GM23338 (cell line): ENCODE measurements around the gene ZC3H12C.

ENCODE experiments used
- ZNF114 ChIP-seq: fragments of 250-450 bp; sonication (Bioruptor Pico); IDR thresholded peaks from 2 replicates; pipeline ENCODE4 v1.5.0; 2020; ENCODE audit warnings: mild to moderate bottlenecking, moderate library complexity
- TF ChIP-seq, protein P1 (sequence below), 2 experiments: fragments of 200-600 bp in 1 of 2; sonication (generic) in 1 of 2; conservative IDR thresholded peaks; 2 replicates each; pipeline versions ENCODE4 v1.5.1 to v1.6.1; 2016 to 2017; ENCODE audit warnings: antibody characterized with exemption in 2 of 2, low read depth in 2 of 2, mild to moderate bottlenecking in 2 of 2, moderate library complexity in 1 of 2
- TF ChIP-seq, protein P2 (sequence below): IDR thresholded peaks from one replicate; pipeline ENCODE4 v1.6.1; 2018; ENCODE audit warnings: antibody characterized with exemption; ENCODE audit not compliant: unreplicated experiment
- TF ChIP-seq, protein P3 (sequence below): IDR thresholded peaks from 2 replicates; pipeline ENCODE4 v1.6.1; 2016; ENCODE audit warnings: antibody characterized with exemption

DNA sequence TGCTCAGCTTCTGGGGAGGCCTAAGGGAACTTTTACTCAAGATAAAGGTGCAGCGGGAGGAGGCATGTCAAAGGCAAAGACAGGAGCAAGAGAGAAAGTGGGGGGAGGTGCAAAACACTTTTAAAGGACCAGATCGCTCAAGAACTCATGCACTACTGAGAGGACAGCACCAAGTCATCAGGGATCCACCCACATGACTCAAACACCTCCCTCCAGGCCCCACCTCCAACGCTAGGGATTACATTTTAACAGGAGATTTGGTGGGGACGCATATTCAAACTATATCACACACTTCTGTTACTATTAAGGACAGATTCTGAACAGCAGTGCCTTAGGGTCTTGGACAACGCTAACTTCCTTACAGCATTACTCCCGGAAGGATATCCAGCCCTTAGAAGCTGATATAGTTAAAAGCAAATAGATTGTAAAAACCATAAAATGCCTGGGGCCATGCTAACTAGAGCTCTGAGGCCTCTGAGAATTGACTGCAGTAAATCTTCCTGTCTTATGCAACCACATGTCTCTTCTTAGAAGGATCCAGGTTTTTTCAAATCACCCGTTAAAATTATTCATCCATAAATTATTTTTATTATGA lies 16.7 kb upstream of the ZC3H12C start:
- TF ChIP-seq, protein P1, sequence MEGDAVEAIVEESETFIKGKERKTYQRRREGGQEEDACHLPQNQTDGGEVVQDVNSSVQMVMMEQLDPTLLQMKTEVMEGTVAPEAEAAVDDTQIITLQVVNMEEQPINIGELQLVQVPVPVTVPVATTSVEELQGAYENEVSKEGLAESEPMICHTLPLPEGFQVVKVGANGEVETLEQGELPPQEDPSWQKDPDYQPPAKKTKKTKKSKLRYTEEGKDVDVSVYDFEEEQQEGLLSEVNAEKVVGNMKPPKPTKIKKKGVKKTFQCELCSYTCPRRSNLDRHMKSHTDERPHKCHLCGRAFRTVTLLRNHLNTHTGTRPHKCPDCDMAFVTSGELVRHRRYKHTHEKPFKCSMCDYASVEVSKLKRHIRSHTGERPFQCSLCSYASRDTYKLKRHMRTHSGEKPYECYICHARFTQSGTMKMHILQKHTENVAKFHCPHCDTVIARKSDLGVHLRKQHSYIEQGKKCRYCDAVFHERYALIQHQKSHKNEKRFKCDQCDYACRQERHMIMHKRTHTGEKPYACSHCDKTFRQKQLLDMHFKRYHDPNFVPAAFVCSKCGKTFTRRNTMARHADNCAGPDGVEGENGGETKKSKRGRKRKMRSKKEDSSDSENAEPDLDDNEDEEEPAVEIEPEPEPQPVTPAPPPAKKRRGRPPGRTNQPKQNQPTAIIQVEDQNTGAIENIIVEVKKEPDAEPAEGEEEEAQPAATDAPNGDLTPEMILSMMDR (conservative IDR thresholded peaks at IDR 0.05; ENCODE audit: low read depth in 2 of 2) = no peak
- no peak for TF ChIP-seq ZNF114 (CRISPR knock-in tag)
- TF ChIP-seq, protein P2, sequence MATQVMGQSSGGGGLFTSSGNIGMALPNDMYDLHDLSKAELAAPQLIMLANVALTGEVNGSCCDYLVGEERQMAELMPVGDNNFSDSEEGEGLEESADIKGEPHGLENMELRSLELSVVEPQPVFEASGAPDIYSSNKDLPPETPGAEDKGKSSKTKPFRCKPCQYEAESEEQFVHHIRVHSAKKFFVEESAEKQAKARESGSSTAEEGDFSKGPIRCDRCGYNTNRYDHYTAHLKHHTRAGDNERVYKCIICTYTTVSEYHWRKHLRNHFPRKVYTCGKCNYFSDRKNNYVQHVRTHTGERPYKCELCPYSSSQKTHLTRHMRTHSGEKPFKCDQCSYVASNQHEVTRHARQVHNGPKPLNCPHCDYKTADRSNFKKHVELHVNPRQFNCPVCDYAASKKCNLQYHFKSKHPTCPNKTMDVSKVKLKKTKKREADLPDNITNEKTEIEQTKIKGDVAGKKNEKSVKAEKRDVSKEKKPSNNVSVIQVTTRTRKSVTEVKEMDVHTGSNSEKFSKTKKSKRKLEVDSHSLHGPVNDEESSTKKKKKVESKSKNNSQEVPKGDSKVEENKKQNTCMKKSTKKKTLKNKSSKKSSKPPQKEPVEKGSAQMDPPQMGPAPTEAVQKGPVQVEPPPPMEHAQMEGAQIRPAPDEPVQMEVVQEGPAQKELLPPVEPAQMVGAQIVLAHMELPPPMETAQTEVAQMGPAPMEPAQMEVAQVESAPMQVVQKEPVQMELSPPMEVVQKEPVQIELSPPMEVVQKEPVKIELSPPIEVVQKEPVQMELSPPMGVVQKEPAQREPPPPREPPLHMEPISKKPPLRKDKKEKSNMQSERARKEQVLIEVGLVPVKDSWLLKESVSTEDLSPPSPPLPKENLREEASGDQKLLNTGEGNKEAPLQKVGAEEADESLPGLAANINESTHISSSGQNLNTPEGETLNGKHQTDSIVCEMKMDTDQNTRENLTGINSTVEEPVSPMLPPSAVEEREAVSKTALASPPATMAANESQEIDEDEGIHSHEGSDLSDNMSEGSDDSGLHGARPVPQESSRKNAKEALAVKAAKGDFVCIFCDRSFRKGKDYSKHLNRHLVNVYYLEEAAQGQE = no peak
- TF ChIP-seq, protein P3, sequence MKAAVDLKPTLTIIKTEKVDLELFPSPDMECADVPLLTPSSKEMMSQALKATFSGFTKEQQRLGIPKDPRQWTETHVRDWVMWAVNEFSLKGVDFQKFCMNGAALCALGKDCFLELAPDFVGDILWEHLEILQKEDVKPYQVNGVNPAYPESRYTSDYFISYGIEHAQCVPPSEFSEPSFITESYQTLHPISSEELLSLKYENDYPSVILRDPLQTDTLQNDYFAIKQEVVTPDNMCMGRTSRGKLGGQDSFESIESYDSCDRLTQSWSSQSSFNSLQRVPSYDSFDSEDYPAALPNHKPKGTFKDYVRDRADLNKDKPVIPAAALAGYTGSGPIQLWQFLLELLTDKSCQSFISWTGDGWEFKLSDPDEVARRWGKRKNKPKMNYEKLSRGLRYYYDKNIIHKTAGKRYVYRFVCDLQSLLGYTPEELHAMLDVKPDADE = no peak
